Measurements from ENCODE around the gene ZNF365.
"Not testable (repeated sequence)": the region's sequence is repeated elsewhere in the genome, so short reads cannot be mapped to it uniquely, and the experiment has no call there.

The ZNF365 gene

GRCh38 chr10:62373995-62374861 is at the start of gene ZNF365:
ZNF365 (plus strand) TSS chr10:62374369; CDS start chr10:62376194, 1,825 bp downstream.
- peak; percentile 1 for DNase-seq

GRCh38 chr10:62326176-62326575 is 48.0 kb upstream of the ZNF365 start:
- DNase-seq, result no peak

- no peak for DNase-seq
Measured at GRCh38 chr10:62327885-62328284, 46.3 kb upstream of the ZNF365 start.

- DNase-seq, result no peak
Measured at GRCh38 chr10:62330213-62330612, 44.0 kb upstream of the ZNF365 start.

GRCh38 chr10:62332406-62332805 is 41.8 kb upstream of the ZNF365 start:
- DNase-seq, result no peak

GRCh38 chr10:62333135-62333889 is 40.9 kb upstream of the ZNF365 start:
- no peak for DNase-seq

- DNase-seq, result no peak
Measured at GRCh38 chr10:62333988-62334682, 40.0 kb upstream of the ZNF365 start.

- no peak for DNase-seq
Measured at GRCh38 chr10:62335326-62335725, 38.8 kb upstream of the ZNF365 start.

GRCh38 chr10:62336404-62336803 is 37.8 kb upstream of the ZNF365 start:
- no peak for DNase-seq

- no peak for DNase-seq
Measured at GRCh38 chr10:62341419-62341818, 32.8 kb upstream of the ZNF365 start.

- DNase-seq, result no peak
Measured at GRCh38 chr10:62343000-62343399, 31.2 kb upstream of the ZNF365 start.

GRCh38 chr10:62348029-62348428 is 26.1 kb upstream of the ZNF365 start:
- no peak for DNase-seq

- no peak for DNase-seq
Measured at GRCh38 chr10:62352356-62352970, 21.7 kb upstream of the ZNF365 start.

- no peak for DNase-seq
Measured at GRCh38 chr10:62354916-62355315, 19.3 kb upstream of the ZNF365 start.

GRCh38 chr10:62356447-62356846 is 17.7 kb upstream of the ZNF365 start:
- no peak for DNase-seq

- DNase-seq, result not testable (repeated sequence)
Measured at GRCh38 chr10:62358151-62358550, 16.0 kb upstream of the ZNF365 start.

- no peak for DNase-seq
Measured at GRCh38 chr10:62373639-62373994, 552 bp upstream of the ZNF365 start.

- no peak for DNase-seq
Measured at GRCh38 chr10:62374862-62375710, 917 bp downstream of the ZNF365 start.

- no peak for DNase-seq
Measured at GRCh38 chr10:62376071-62377025, 2.2 kb downstream of the ZNF365 start.

GRCh38 chr10:62377026-62377415 is 2.9 kb downstream of the ZNF365 start:
- DNase-seq, result no peak

- DNase-seq, result no peak
Measured at GRCh38 chr10:62377966-62378365, 3.8 kb downstream of the ZNF365 start.

All from DMS 273 treated with DMSO at 0.1 percent for 48 hours (cell line).